ENCODE measurements around the gene FAM81A.

DNA sequence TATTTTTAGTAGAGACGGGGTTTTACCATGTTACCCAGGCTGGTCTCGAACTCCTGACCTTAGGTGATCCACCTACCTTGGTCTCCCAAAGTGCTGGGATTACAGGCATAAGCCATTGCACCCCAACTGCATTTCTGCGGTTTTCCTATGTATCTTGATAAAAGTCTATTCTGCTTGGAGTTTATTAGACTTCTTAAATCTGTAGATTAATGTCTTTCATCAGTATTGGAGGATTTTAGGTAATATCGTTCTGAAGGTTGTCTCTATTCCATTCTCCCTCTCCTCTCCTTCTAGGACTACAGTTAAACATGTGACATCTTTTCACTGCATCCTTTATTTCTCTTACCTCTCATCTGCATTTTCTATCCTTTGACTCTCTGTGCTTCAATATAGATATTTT lies 127.3 kb downstream of the FAM81A start:
- TF ChIP-seq, protein P1, sequence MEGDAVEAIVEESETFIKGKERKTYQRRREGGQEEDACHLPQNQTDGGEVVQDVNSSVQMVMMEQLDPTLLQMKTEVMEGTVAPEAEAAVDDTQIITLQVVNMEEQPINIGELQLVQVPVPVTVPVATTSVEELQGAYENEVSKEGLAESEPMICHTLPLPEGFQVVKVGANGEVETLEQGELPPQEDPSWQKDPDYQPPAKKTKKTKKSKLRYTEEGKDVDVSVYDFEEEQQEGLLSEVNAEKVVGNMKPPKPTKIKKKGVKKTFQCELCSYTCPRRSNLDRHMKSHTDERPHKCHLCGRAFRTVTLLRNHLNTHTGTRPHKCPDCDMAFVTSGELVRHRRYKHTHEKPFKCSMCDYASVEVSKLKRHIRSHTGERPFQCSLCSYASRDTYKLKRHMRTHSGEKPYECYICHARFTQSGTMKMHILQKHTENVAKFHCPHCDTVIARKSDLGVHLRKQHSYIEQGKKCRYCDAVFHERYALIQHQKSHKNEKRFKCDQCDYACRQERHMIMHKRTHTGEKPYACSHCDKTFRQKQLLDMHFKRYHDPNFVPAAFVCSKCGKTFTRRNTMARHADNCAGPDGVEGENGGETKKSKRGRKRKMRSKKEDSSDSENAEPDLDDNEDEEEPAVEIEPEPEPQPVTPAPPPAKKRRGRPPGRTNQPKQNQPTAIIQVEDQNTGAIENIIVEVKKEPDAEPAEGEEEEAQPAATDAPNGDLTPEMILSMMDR (IDR thresholded peaks at IDR 0.05), result no peak
- no peak for TF ChIP-seq POLR2A (IDR thresholded peaks at IDR 0.05)
